Uterus (tissue), 4 donors: Measurements from ENCODE around the gene TSSK2. TPM values are rescaled to one million over a fixed set of nuclear protein-coding genes. Genes with fewer than 3 reads are reported as not detected.
A peak's percentile ranks its signal among the peaks of the same experiment; 100 is the strongest.

Experiments used
- DNase-seq, 2 donors: peaks; one replicate each; pipeline ENCODE4 v3.0.0-alpha.2; 2019 to 2020
- H3K27ac ChIP-seq, 2 donors: fragments of 200-600 bp; sonication (generic); 1 replicate in 1 of 2; 2 replicates in 1 of 2; pipeline ENCODE4 v1.5.1; 2016 to 2018
- H3K27me3 ChIP-seq, 2 donors: fragments of 200-600 bp; sonication (generic); one replicate each; pipeline ENCODE4 v1.5.1; 2018 to 2019; ENCODE audit warnings: control low read depth in 1 of 2
- H3K36me3 ChIP-seq, 2 donors: fragments of 200-600 bp; sonication (generic); one replicate each; pipeline ENCODE4 v1.5.1; 2019; ENCODE audit warnings: control low read depth in 1 of 2
- H3K4me1 ChIP-seq, 2 donors: fragments of 200-600 bp; sonication (generic); one replicate each; pipeline ENCODE4 v1.5.1; 2018 to 2019; ENCODE audit warnings: control low read depth in 1 of 2
- H3K4me3 ChIP-seq, 2 donors: fragments of 200-600 bp; sonication (generic); 1 replicate in 1 of 2; 2 replicates in 1 of 2; pipeline ENCODE4 v1.5.1; 2018 to 2019; ENCODE audit warnings: mild to moderate bottlenecking in 1 of 2
- H3K9me3 ChIP-seq, 2 donors: fragments of 200-600 bp; sonication (generic); one replicate each; pipeline ENCODE4 v1.5.1; 2019; ENCODE audit warnings: control low read depth in 1 of 2
- POLR2A ChIP-seq, 2 donors: fragments of 450-650 bp; IDR thresholded peaks; one replicate each; pipeline ENCODE4 v1.6.1; 2016; ENCODE audit warnings: antibody characterized with exemption in 2 of 2, mild to moderate bottlenecking in 1 of 2, moderate library complexity in 1 of 2
- intact Hi-C: fragments of 100-400 bp; cut with DNase I; formaldehyde crosslinking; loops from one replicate; pipeline ENCODE4 v1.15.1; 2023; ENCODE audit warnings: low total_unique reads
- total RNA-seq, 4 donors: library from RNA; depleted of rRNA in 3 of 4; stranded (reverse); fragments of >200 nt in 3 of 4; gene quantifications; one replicate each; pipeline versions ENCODE4 v1.1.0 to v1.2.4, GENCODE V29; 2014 to 2023
- TF ChIP-seq, protein P1 (sequence below), 4 experiments: fragments of 200-600 bp in 2 of 4; fragments of 450-650 bp in 2 of 4; sonication (generic) in 2 of 4; IDR thresholded peaks; one replicate each; pipeline ENCODE4 v1.5.1; 2016 to 2019; ENCODE audit warnings: antibody characterized with exemption in 4 of 4, mild to moderate bottlenecking in 2 of 4, moderate library complexity in 1 of 4
- donor health status: DM: yes; HTN: yes; CAD: no.

TSSK2 gene
- total RNA-seq, 4 donors from 2014 or later, result 0.30 TPM; not detected in 3

DNA sequence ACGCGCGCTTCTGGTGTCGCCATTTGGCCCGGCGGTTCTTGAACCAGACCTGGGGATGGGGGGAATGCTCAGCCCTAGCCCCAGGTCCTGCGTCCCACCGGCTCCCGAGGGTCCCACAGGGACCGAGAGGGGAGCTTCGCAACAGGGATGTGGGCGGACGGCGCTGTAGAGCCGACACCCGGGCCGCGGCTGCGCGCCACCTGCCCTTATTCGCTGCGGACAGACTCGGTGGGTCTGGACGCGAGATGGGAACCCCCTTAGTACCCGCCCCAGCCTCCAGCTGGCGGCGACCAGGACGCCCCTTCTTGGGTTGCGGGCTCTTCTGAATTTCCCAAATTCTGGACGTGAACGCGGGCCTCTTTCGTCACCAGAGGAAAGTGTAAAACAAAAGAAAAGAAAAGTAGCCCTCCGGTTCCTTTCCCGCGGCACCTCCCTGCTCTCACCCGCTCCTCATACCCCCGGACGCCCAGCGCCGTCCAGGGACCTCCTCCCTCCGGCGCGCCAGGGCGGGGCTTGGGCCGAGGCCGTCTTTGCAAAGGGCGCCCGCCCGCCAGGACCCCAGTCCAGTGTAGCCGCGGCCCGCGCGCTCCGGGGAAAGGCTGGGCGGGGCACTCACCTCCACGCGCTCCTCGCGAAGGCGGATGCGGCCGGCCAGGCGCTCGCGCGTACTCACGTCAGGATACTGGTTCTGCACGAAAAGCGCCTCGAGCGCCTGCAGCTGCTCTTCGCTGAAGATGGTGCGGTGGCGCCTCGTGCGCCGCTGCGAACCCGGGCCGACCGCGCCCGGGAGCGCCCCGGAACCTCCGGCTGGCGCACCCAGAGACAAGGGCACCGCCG, 18.2 kb downstream of the TSSK2 start:
- no peaks in the 10 kb centered on the region for H3K4me1 ChIP-seq

DNA sequence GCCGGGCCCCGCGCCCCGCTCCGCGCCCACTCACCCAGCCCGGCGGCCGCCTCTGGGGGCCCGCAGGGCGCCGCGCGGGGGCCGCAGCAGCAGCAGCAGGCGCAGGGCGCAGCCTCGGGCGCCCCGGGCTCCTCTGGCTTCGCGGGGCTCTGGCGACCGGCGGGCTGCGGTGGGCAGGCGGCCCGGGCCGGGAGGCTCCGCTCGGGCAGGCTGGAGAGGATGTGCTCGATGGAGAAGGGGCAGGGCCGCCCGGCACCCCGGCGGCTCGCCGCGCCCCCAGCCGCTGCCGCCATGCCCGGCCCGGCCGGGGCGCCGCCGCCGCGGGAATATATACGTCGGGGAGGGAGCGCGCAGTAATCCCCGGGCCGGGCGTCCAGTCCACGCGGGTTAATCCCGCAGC, 18.9 kb downstream of the TSSK2 start, which contains the start of gene GSC2:
TSS of gene GSC2 (minus strand) at position 302 of the 400 bp plus-strand sequence. CDS start at position 293, 9 bp downstream.
- peak within 1 kb of the TSS in 1 of 2 donors; percentile 7 for H3K4me3 ChIP-seq
- no peak within 1 kb of the TSS for H3K27ac ChIP-seq
- TF ChIP-seq POLR2A (IDR thresholded peaks at IDR 0.05), result no peak
- TF ChIP-seq, protein P1, sequence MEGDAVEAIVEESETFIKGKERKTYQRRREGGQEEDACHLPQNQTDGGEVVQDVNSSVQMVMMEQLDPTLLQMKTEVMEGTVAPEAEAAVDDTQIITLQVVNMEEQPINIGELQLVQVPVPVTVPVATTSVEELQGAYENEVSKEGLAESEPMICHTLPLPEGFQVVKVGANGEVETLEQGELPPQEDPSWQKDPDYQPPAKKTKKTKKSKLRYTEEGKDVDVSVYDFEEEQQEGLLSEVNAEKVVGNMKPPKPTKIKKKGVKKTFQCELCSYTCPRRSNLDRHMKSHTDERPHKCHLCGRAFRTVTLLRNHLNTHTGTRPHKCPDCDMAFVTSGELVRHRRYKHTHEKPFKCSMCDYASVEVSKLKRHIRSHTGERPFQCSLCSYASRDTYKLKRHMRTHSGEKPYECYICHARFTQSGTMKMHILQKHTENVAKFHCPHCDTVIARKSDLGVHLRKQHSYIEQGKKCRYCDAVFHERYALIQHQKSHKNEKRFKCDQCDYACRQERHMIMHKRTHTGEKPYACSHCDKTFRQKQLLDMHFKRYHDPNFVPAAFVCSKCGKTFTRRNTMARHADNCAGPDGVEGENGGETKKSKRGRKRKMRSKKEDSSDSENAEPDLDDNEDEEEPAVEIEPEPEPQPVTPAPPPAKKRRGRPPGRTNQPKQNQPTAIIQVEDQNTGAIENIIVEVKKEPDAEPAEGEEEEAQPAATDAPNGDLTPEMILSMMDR (IDR thresholded peaks at IDR 0.05), result no peak
- peaks cover 5 to 26% of the 10 kb centered on the region in 2 donors for H3K27me3 ChIP-seq
- DNase-seq, result no peak
- intact Hi-C loops, result no loop called here
- H3K36me3 ChIP-seq, result no peaks in the 10 kb centered on the region
- no peaks in the 10 kb centered on the region for H3K9me3 ChIP-seq
- no peaks in the 10 kb centered on the region for H3K4me1 ChIP-seq

More for the DNA sequence above, 18.2 kb downstream of the TSSK2 start:
- H3K27me3 ChIP-seq, result peaks cover 5 to 26% of the 10 kb centered on the region in 2 donors
- no peak for TF ChIP-seq POLR2A (IDR thresholded peaks at IDR 0.05)
- TF ChIP-seq, protein P1 (IDR thresholded peaks at IDR 0.05), result no peak
- intact Hi-C loops, result no loop called here
- H3K9me3 ChIP-seq, result no peaks in the 10 kb centered on the region
- no peaks in the 10 kb centered on the region for H3K36me3 ChIP-seq
- H3K27ac ChIP-seq, result no peak overlapping the region
- peak overlapping the region in 1 of 2 donors; percentile 7 for H3K4me3 ChIP-seq
- no peak for DNase-seq

DNA sequence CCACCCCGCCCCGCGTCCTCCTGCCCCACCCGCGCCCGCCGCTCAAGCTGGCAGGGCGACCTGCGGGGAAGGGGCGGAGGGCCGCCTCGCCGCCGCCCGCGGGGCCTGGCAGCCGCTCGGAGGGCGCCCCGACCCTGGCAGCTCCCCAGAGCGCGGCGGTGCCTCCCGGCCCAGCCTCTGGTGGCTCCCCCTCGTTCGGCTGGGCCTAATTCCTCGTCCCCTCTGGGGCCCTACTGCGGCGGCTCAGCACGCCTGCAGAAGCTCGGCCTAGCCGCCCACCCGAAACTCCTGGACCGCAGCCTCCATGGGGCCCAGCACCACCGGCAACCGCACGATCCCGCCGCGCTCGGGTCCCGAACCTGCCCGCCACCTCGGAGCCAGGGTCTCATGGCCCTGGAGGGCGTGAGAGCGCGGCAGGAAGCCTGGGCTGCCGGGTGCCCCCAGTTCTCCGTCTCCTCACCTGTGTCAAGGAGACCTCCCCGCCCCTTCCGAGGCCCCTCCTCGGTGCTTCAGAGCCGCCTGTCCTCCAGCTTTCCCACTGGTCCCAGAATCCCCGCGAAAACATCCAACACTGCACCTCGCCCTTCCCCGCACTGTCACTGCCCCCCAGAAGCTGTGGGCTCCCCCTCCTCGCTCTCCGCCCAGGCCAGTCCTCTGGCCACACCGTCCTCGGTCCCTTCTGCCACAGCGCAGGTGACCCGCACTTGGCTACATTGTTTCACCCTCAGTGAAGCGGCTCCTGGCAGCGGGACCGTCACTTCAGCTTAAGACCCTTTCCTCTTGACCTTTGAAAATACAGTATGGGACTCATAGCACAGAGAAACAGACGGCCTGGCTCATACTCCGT, 19.6 kb downstream of the TSSK2 start:
- no peak for TF ChIP-seq POLR2A (IDR thresholded peaks at IDR 0.05)
- TF ChIP-seq, protein P1 (IDR thresholded peaks at IDR 0.05), result no peak
- Histone ChIP-seq H3K27me3 (peaks cover 5 to 26% of the 10 kb centered on the region in 2 donors), H3K9me3 (no peaks in the 10 kb centered on the region), H3K4me1 (no peaks in the 10 kb centered on the region), H3K27ac (no peak overlapping the region), H3K36me3 (no peaks in the 10 kb centered on the region), H3K4me3 (no peak overlapping the region)
- intact Hi-C loops, result no loop called here
- DNase-seq, result no peak

DNA sequence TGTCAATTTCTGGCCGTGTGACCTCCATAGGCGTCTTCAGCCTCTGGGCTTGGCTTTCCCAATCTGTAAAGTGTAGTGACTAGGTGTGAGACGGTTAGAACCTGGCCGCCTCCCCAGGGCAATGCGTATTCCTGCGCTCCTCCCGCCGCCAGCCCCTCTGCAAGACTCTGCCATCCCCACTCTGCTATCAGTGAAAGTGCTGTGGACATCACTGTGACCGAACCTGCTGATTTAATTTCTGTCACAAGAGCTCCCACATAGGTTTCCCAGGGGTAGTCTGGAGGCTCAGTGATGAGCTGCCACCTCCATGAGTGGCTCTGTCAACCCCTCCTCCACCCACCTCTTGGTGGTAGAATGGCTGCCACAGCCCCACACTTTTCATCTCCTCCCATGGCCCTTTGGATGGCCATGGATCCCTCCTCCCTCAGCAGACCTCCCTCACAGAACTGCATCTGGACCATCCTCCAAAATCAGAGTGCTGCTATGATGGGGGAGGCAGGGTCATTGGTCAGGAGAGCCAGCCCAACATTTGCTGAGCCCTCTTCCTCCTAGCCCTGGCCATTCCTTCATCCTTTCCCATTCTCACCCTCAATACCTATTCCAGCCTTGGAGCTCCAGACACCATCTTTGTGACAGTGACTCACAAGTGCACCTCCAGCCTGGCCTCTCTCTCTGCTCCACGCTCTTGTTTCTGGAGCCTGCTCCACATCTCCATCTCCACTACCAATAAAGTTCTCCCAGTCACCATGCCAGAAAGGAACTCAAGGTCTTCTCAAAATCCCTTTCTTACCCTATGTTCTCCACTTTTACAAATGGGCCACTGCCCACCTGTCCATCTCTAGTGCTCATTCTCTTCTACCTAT, 20.5 kb downstream of the TSSK2 start:
- H3K27me3 ChIP-seq, result peaks cover 5 to 26% of the 10 kb centered on the region in 2 donors

More for the DNA sequence above, 20.5 kb downstream of the TSSK2 start:
- TF ChIP-seq, protein P1 (IDR thresholded peaks at IDR 0.05), result no peak
- TF ChIP-seq POLR2A (IDR thresholded peaks at IDR 0.05), result no peak
- DNase-seq, result no peak
- Histone ChIP-seq H3K9me3 (no peaks in the 10 kb centered on the region), H3K4me1 (no peaks in the 10 kb centered on the region), H3K4me3 (no peak overlapping the region), H3K27ac (no peak overlapping the region), H3K36me3 (no peaks in the 10 kb centered on the region)
- intact Hi-C loops, result no loop called here
